ENCODE measurements around the gene TRABD2B. TPM values are rescaled to one million over a fixed set of nuclear protein-coding genes. Genes with fewer than 3 reads are reported as not detected.

The TRABD2B gene
- total RNA-seq, 1 donor from 2014 or later: 1.8 TPM

DNA sequence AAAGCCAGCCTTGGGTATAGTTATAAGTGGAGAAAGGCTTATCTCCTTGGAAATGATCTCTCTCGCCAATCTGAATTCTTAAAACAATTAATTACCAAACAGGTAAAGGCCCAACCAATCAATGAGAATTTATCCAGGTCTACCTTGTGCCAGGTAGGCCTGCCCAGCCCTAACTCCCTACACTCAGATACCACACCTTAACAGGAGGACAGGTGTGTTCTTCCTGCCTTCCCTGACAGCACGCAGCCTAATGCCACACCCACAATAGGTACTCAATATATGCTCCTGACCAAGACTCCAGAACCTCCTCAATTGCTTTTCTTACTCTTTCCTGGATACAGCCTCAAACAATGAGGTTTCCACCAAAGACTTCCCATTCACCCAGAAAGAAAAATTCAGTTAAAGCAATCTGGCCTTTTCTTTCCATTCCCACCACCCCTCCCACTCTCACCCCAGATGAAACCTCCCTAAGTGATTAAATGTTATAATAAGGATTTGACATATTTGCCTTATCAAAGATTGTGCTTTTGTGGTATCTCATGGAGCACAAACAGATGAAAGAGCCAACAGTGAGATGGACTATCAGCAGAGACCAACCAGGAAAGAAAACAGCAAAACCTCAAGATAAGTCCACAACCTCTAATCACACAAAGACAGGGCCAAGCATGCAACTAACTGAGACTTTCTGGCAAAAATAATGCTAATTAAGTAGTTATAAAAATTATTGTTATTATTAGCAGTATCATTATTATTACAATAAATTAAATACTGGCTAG, 25.6 kb downstream of the TRABD2B start:
- no peaks in the 10 kb centered on the region for H3K9me3 ChIP-seq
- no peak for TF ChIP-seq CTCF (IDR thresholded peaks at IDR 0.05)
- H3K27me3 ChIP-seq (ENCODE audit: low read depth): no peaks in the 10 kb centered on the region
- intact Hi-C loops (cut with DNase I): no loop called here
- H3K4me3 ChIP-seq: no peak overlapping the region
- no peak for ATAC-seq
- no peaks in the 10 kb centered on the region for H3K4me1 ChIP-seq
- no peak for DNase-seq
- no peaks in the 10 kb centered on the region for H3K36me3 ChIP-seq
- no peak overlapping the region for H3K27ac ChIP-seq

- no peak for TF ChIP-seq CTCF (IDR thresholded peaks at IDR 0.05)
- no peak overlapping the region for H3K27ac ChIP-seq
- H3K4me3 ChIP-seq: no peak overlapping the region
- intact Hi-C loops (cut with DNase I): no loop called here
- no peaks in the 10 kb centered on the region for H3K36me3 ChIP-seq
- DNase-seq (no peak), ATAC-seq (no peak)
- H3K27me3 ChIP-seq (ENCODE audit: low read depth): no peaks in the 10 kb centered on the region
- H3K4me1 ChIP-seq: no peaks in the 10 kb centered on the region
- no peaks in the 10 kb centered on the region for H3K9me3 ChIP-seq
Observed at GRCh38 chr1:47970882-47971281, 26.3 kb downstream of the TRABD2B start.

DNA sequence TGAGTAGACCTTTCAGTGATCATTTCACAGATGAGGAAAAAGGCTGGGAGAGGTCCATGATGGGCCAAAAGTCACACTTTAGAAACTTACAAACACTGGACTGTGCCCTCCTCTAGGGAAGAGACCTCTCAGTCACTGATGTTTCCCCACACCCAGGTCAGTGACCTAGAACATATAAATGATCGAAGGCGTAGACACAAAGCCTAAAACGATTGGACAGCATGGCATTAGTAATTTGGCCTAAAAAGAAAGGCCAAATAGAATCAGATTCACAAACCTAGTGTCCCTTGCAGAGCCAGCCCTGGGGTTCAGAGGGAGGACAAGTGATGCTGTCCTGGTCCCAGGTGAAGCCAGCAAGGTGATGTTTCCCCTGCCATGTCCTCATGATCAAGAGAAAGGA, 27.7 kb downstream of the TRABD2B start:
- Histone ChIP-seq H3K27me3 (ENCODE audit: low read depth) (peaks cover 4% of the 10 kb centered on the region), H3K4me1 (peaks cover 2% of the 10 kb centered on the region), H3K4me3 (no peak overlapping the region), H3K36me3 (no peaks in the 10 kb centered on the region), H3K27ac (no peak overlapping the region), H3K9me3 (no peaks in the 10 kb centered on the region)
- DNase-seq (no peak), ATAC-seq (no peak)
- no peak for TF ChIP-seq CTCF (IDR thresholded peaks at IDR 0.05)
- intact Hi-C loops (cut with DNase I): no loop called here

DNA sequence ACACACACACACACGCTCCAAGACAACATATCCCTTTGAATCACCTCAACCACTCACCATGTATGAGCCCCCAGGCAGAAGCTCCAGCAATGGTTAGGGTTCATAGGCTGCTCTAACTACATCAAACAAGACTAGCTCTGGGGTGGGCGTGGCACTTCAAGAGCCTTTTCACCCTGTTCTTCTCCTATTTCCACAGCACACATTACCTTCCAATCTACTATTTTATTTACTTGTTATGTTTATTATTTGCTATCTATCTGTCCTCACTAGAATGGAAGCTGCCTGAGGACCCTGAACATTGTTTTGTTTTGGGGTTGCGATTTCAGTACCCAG, 28.7 kb downstream of the TRABD2B start:
- DNase-seq: no peak
- H3K27me3 ChIP-seq (ENCODE audit: low read depth): peaks cover 7% of the 10 kb centered on the region
- no peaks in the 10 kb centered on the region for H3K36me3 ChIP-seq
- intact Hi-C loops (cut with DNase I): no loop called here
- H3K9me3 ChIP-seq: no peaks in the 10 kb centered on the region
- H3K27ac ChIP-seq: no peak overlapping the region
- no peak for TF ChIP-seq CTCF (IDR thresholded peaks at IDR 0.05)
- ATAC-seq: no peak
- H3K4me3 ChIP-seq: no peak overlapping the region
- H3K4me1 ChIP-seq: peaks cover 5% of the 10 kb centered on the region

GRCh38 chr1:47967864-47968555, 29.2 kb downstream of the TRABD2B start:
- no peak for DNase-seq
- peaks cover 7% of the 10 kb centered on the region for H3K27me3 ChIP-seq (ENCODE audit: low read depth)
- ATAC-seq: no peak
- H3K4me1 ChIP-seq: peaks cover 5% of the 10 kb centered on the region
- H3K36me3 ChIP-seq: no peaks in the 10 kb centered on the region
- H3K27ac ChIP-seq: no peak overlapping the region
- no peak for TF ChIP-seq CTCF (IDR thresholded peaks at IDR 0.05)
- H3K4me3 ChIP-seq: no peak overlapping the region
- intact Hi-C loops (cut with DNase I): no loop called here
- no peaks in the 10 kb centered on the region for H3K9me3 ChIP-seq

Measured in lower lobe of right lung (tissue), 2 donors.